ENCODE measurements around the gene CCDC34.
A peak's percentile ranks its signal among the peaks of the same experiment; 100 is the strongest.

The CCDC34 gene

DNA sequence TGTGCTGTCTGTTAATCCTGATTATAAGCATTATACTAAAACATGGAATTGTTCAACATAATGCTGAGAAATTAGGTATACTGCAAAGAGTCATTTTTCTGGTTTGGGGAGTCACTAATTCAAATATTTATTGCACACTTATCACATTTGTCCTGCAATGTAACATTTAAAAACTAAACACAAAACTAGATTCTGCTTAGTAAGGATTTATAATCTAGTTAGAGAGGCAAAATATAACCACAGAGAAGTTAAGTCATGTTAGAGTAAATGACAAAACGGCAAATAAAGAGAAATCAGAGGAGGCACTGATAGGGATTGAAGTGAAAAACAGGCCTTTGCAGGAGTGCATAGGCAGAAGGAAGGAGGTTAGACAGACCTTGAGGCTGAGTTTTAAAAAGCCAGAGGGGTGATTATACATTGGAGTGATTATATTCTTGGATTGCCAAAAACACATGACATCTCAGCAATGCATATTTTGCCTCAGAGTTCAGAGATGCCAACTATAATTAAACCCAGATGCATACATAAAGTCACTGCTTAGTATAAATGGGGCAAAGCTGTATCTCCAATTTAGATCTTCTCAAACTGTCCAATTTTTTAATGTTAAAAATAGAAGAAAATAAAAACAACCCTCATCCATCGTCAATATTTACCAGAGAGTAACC lies 49.7 kb downstream of the CCDC34 start:
- no peak overlapping the region for H3K9ac ChIP-seq (ENCODE audit: low read length)
- H3K4me2 ChIP-seq (ENCODE audit: low read length, poor library complexity, severe bottlenecking), result no peak overlapping the region
- WGBS, result 92% methylated on average over 1 of the region's 2 CpGs
- no peaks in the 10 kb centered on the region for H3K27me3 ChIP-seq (ENCODE audit: control insufficient read depth in 1 of 2, insufficient read depth in 1 of 2, low read length in 2 of 2)
- no peak overlapping the region for H3K18ac ChIP-seq (ENCODE audit: low read depth in 1 of 2, low read length in 2 of 2)
- H2BK5ac ChIP-seq (ENCODE audit: low read depth, low read length, poor library complexity, severe bottlenecking), result no peak overlapping the region
- H2AFZ ChIP-seq (ENCODE audit: low read depth, low read length), result no peak overlapping the region
- H3K36me3 ChIP-seq (ENCODE audit: control insufficient read depth in 1 of 2, insufficient read depth in 2 of 2, low read depth in 1 of 2, low read length in 2 of 2), result no peaks in the 10 kb centered on the region
- H2AK5ac ChIP-seq (ENCODE audit: low read length, severe bottlenecking), result no peak overlapping the region
- no peak for DNase-seq
- no peak overlapping the region for H4K91ac ChIP-seq (ENCODE audit: low read length)
- no peak overlapping the region for H3K4me3 ChIP-seq (ENCODE audit: insufficient read depth in 1 of 2, low read depth in 1 of 2, low read length in 2 of 2)
- H2BK120ac ChIP-seq (ENCODE audit: low read depth, low read length), result no peak overlapping the region
- no peak overlapping the region for H3K27ac ChIP-seq (ENCODE audit: low read length, poor library complexity, severe bottlenecking)
- no peaks in the 10 kb centered on the region for H3K79me1 ChIP-seq (replicated peaks; ENCODE audit: low read length, poor library complexity, severe bottlenecking)
- H3K14ac ChIP-seq (ENCODE audit: low read length in 2 of 2), result no peak overlapping the region
- H2BK15ac ChIP-seq (ENCODE audit: low read depth, poor library complexity, severe bottlenecking), result no peak overlapping the region
- H3K23ac ChIP-seq (ENCODE audit: low read length in 2 of 2), result no peak overlapping the region
- H3K9me3 ChIP-seq (ENCODE audit: control insufficient read depth, low read length), result no peaks in the 10 kb centered on the region
- H4K8ac ChIP-seq (ENCODE audit: low read length), result no peak overlapping the region
- H3K4ac ChIP-seq (ENCODE audit: low read depth in 1 of 2, low read length in 2 of 2), result no peak overlapping the region
- H3K4me1 ChIP-seq (ENCODE audit: control insufficient read depth, insufficient read depth, low read depth, low read length), result no peaks in the 10 kb centered on the region
- H2BK12ac ChIP-seq (ENCODE audit: low read length in 2 of 2), result no peak overlapping the region

DNA sequence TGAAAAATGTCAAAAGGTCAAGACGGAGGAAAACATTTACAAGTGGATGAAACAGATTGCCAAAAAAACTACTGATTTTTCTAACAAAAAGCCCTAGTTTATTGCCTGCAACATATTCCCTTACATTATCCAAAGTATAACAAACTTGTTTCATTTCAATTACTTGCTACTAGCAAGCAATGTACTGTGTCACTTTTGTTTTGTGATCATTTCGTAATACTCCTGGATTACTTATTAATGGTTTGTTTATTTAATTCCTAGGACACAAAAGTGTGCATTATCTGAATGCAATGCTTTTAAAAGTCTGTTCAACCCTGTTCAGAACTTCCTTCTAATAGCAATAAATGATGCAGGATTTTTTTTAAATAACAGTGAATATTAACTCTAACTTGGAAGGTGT lies 50.9 kb downstream of the CCDC34 start:
- Histone ChIP-seq H2BK120ac (ENCODE audit: low read depth, low read length) (no peak overlapping the region), H4K8ac (ENCODE audit: low read length) (no peak overlapping the region), H3K4ac (ENCODE audit: low read depth in 1 of 2, low read length in 2 of 2) (no peak overlapping the region), H2AFZ (ENCODE audit: low read depth, low read length) (no peak overlapping the region), H3K9me3 (ENCODE audit: control insufficient read depth, low read length) (no peaks in the 10 kb centered on the region), H2AK5ac (ENCODE audit: low read length, severe bottlenecking) (no peak overlapping the region), H2BK15ac (ENCODE audit: low read depth, poor library complexity, severe bottlenecking) (no peak overlapping the region), H3K14ac (ENCODE audit: low read length in 2 of 2) (no peak overlapping the region), H3K4me2 (ENCODE audit: low read length, poor library complexity, severe bottlenecking) (no peak overlapping the region), H3K23ac (ENCODE audit: low read length in 2 of 2) (no peak overlapping the region), H3K36me3 (ENCODE audit: control insufficient read depth in 1 of 2, insufficient read depth in 2 of 2, low read depth in 1 of 2, low read length in 2 of 2) (no peaks in the 10 kb centered on the region), H3K18ac (ENCODE audit: low read depth in 1 of 2, low read length in 2 of 2) (no peak overlapping the region), H3K4me3 (ENCODE audit: insufficient read depth in 1 of 2, low read depth in 1 of 2, low read length in 2 of 2) (no peak overlapping the region), H2BK5ac (ENCODE audit: low read depth, low read length, poor library complexity, severe bottlenecking) (no peak overlapping the region), H3K27me3 (ENCODE audit: control insufficient read depth in 1 of 2, insufficient read depth in 1 of 2, low read length in 2 of 2) (no peaks in the 10 kb centered on the region), H3K27ac (ENCODE audit: low read length, poor library complexity, severe bottlenecking) (no peak overlapping the region), H4K91ac (ENCODE audit: low read length) (no peak overlapping the region), H3K9ac (ENCODE audit: low read length) (no peak overlapping the region), H2BK12ac (ENCODE audit: low read length in 2 of 2) (no peak overlapping the region), H3K4me1 (ENCODE audit: control insufficient read depth, insufficient read depth, low read depth, low read length) (no peaks in the 10 kb centered on the region), H3K79me1 (replicated peaks; ENCODE audit: low read length, poor library complexity, severe bottlenecking) (no peaks in the 10 kb centered on the region)
- peak; percentile 39 for DNase-seq
- 67% methylated on average over 1 of the region's 2 CpGs for WGBS

DNA sequence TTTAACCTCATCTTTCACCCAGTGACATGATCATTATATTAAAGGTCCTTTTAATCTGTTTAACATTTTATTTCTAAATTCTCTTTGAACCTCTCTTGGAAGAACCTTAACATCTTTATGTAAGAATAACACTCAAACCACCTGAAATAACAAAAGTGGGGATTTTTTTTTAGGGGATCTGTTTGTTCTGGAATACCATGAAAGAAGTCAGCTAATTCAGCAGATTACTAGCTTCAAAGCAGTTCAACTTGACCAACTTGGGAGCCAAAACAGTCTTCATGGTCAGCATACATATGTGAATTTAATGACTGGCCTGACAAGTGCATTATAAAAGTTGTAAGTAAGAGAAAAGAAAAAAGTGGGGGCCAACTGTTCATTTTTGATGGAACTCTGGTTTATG lies 52.3 kb downstream of the CCDC34 start:
- H3K27ac ChIP-seq (ENCODE audit: low read length, poor library complexity, severe bottlenecking), result no peak overlapping the region
- no peaks in the 10 kb centered on the region for H3K27me3 ChIP-seq (ENCODE audit: control insufficient read depth in 1 of 2, insufficient read depth in 1 of 2, low read length in 2 of 2)
- no peak overlapping the region for H3K14ac ChIP-seq (ENCODE audit: low read length in 2 of 2)
- H2AK5ac ChIP-seq (ENCODE audit: low read length, severe bottlenecking), result no peak overlapping the region
- H3K36me3 ChIP-seq (ENCODE audit: control insufficient read depth in 1 of 2, insufficient read depth in 2 of 2, low read depth in 1 of 2, low read length in 2 of 2), result no peaks in the 10 kb centered on the region
- no peak overlapping the region for H2BK12ac ChIP-seq (ENCODE audit: low read length in 2 of 2)
- no peak for DNase-seq
- H3K4ac ChIP-seq (ENCODE audit: low read depth in 1 of 2, low read length in 2 of 2), result no peak overlapping the region
- H3K4me1 ChIP-seq (ENCODE audit: control insufficient read depth, insufficient read depth, low read depth, low read length), result no peaks in the 10 kb centered on the region
- no peak overlapping the region for H3K23ac ChIP-seq (ENCODE audit: low read length in 2 of 2)
- H2BK15ac ChIP-seq (ENCODE audit: low read depth, poor library complexity, severe bottlenecking), result no peak overlapping the region
- H3K9ac ChIP-seq (ENCODE audit: low read length), result no peak overlapping the region
- no peak overlapping the region for H4K8ac ChIP-seq (ENCODE audit: low read length)
- no peak overlapping the region for H3K18ac ChIP-seq (ENCODE audit: low read depth in 1 of 2, low read length in 2 of 2)
- no peak overlapping the region for H3K4me3 ChIP-seq (ENCODE audit: insufficient read depth in 1 of 2, low read depth in 1 of 2, low read length in 2 of 2)
- no peak overlapping the region for H2BK5ac ChIP-seq (ENCODE audit: low read depth, low read length, poor library complexity, severe bottlenecking)
- no peak overlapping the region for H2AFZ ChIP-seq (ENCODE audit: low read depth, low read length)
- no peak overlapping the region for H3K4me2 ChIP-seq (ENCODE audit: low read length, poor library complexity, severe bottlenecking)
- no peaks in the 10 kb centered on the region for H3K79me1 ChIP-seq (replicated peaks; ENCODE audit: low read length, poor library complexity, severe bottlenecking)
- no peak overlapping the region for H4K91ac ChIP-seq (ENCODE audit: low read length)
- H2BK120ac ChIP-seq (ENCODE audit: low read depth, low read length), result no peak overlapping the region
- H3K9me3 ChIP-seq (ENCODE audit: control insufficient read depth, low read length), result no peaks in the 10 kb centered on the region

DNA sequence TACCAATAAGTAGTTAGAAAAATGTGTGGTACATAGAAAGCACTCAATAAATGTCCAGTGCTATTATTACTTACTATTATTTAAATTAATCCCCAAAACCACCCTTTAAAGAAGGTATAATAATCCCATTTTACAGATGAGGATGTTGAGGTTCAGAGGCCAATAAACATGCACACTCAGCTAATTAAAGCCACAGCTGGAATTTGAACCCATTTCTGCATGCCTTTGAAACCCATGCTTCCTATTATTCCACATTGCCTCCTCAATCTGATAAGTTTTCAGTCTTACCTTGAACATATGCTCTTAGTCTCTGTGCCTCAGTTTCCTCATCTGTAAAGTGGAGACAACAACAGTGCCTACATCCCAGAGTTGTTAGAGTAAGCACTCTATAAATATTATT lies 52.8 kb downstream of the CCDC34 start:
- no peak overlapping the region for H4K91ac ChIP-seq (ENCODE audit: low read length)
- H3K4me1 ChIP-seq (ENCODE audit: control insufficient read depth, insufficient read depth, low read depth, low read length), result no peaks in the 10 kb centered on the region
- H3K18ac ChIP-seq (ENCODE audit: low read depth in 1 of 2, low read length in 2 of 2), result no peak overlapping the region
- H3K27me3 ChIP-seq (ENCODE audit: control insufficient read depth in 1 of 2, insufficient read depth in 1 of 2, low read length in 2 of 2), result no peaks in the 10 kb centered on the region
- H3K4me2 ChIP-seq (ENCODE audit: low read length, poor library complexity, severe bottlenecking), result no peak overlapping the region
- no peak overlapping the region for H2BK120ac ChIP-seq (ENCODE audit: low read depth, low read length)
- no peaks in the 10 kb centered on the region for H3K36me3 ChIP-seq (ENCODE audit: control insufficient read depth in 1 of 2, insufficient read depth in 2 of 2, low read depth in 1 of 2, low read length in 2 of 2)
- no peak overlapping the region for H2BK5ac ChIP-seq (ENCODE audit: low read depth, low read length, poor library complexity, severe bottlenecking)
- H2BK12ac ChIP-seq (ENCODE audit: low read length in 2 of 2), result no peak overlapping the region
- no peaks in the 10 kb centered on the region for H3K79me1 ChIP-seq (replicated peaks; ENCODE audit: low read length, poor library complexity, severe bottlenecking)
- H3K14ac ChIP-seq (ENCODE audit: low read length in 2 of 2), result no peak overlapping the region
- H3K27ac ChIP-seq (ENCODE audit: low read length, poor library complexity, severe bottlenecking), result no peak overlapping the region
- no peak overlapping the region for H4K8ac ChIP-seq (ENCODE audit: low read length)
- H2AFZ ChIP-seq (ENCODE audit: low read depth, low read length), result no peak overlapping the region
- H3K9me3 ChIP-seq (ENCODE audit: control insufficient read depth, low read length), result peaks cover 4% of the 10 kb centered on the region
- no peak for DNase-seq
- no peak overlapping the region for H3K4ac ChIP-seq (ENCODE audit: low read depth in 1 of 2, low read length in 2 of 2)
- H3K9ac ChIP-seq (ENCODE audit: low read length), result no peak overlapping the region
- no peak overlapping the region for H3K4me3 ChIP-seq (ENCODE audit: insufficient read depth in 1 of 2, low read depth in 1 of 2, low read length in 2 of 2)
- H2AK5ac ChIP-seq (ENCODE audit: low read length, severe bottlenecking), result no peak overlapping the region
- H2BK15ac ChIP-seq (ENCODE audit: low read depth, poor library complexity, severe bottlenecking), result no peak overlapping the region
- H3K23ac ChIP-seq (ENCODE audit: low read length in 2 of 2), result no peak overlapping the region
